B cell (primary cell): ENCODE results near the gene CHCHD1. TPM values are rescaled to one million over a fixed set of nuclear protein-coding genes. Genes with fewer than 3 reads are reported as not detected.

Experiments used
- ATAC-seq: fragments of 200-7000 bp; cut with Tn5 transposase; one replicate; pipeline ENCODE4 v1.10.0; 2021; ENCODE audit warnings: low read depth, mild to moderate bottlenecking, moderate number of reproducible peaks, moderate library complexity
- CTCF ChIA-PET: fragments of 350-600 bp; sonication (Branson Sonifier 250); formaldehyde crosslinking; loops from one replicate; lab custom pipeline; 2021; ENCODE audit warnings: antibody characterized with exemption, inconsistent platforms; lab: Charles Lee
- POLR2A ChIA-PET: fragments of 350-600 bp; sonication (Branson Sonifier 250); formaldehyde crosslinking; loops from one replicate; lab custom pipeline; 2021; ENCODE audit warnings: antibody characterized with exemption; lab: Charles Lee
- DNase-seq: peaks from one replicate; pipeline ENCODE4 v3.0.0; 2013
- H2AFZ ChIP-seq: 2 replicates; pipeline ENCODE4 v1.6.1; 2012; ENCODE audit warnings: mild to moderate bottlenecking, low read depth, low read length; ENCODE audit not compliant: insufficient read depth, poor library complexity, severe bottlenecking
- H3K27ac ChIP-seq, 2 donors: 1 replicate in 1 of 2; 2 replicates in 1 of 2; pipeline ENCODE4 v1.5.1; 2012 to 2013; ENCODE audit warnings: low read length in 2 of 2, mild to moderate bottlenecking in 2 of 2, moderate library complexity in 1 of 2
- H3K27me3 ChIP-seq, 4 experiments: fragments of 200-600 bp in 1 of 4; sonication (generic) in 1 of 4; replicated peaks in 1 of 4; 1 replicate in 2 of 4; 2 replicates in 2 of 4; pipeline versions ENCODE4 v1.6.1 to v1.7.0; 2013 to 2016; ENCODE audit warnings: low read length in 3 of 4, mild to moderate bottlenecking in 2 of 4, mixed read lengths in 1 of 4, moderate library complexity in 1 of 4; ENCODE audit not compliant: insufficient read depth in 4 of 4, control insufficient read depth in 3 of 4; ENCODE audit errors: control extremely low read depth in 1 of 4
- H3K36me3 ChIP-seq, 2 experiments: replicated peaks in 1 of 2; 1 replicate in 1 of 2; 2 replicates in 1 of 2; pipeline versions ENCODE4 v1.6.1 to v1.7.1; 2013; ENCODE audit warnings: low read length in 1 of 2; ENCODE audit not compliant: insufficient read depth in 2 of 2, control insufficient read depth in 1 of 2; ENCODE audit errors: control extremely low read depth in 1 of 2, extremely low read depth in 1 of 2
- H3K4me1 ChIP-seq, 2 donors: fragments of 200-600 bp in 1 of 2; sonication (generic) in 1 of 2; 1 replicate in 1 of 2; 2 replicates in 1 of 2; pipeline versions ENCODE4 v1.5.1 to v1.6.1; 2013 to 2017; ENCODE audit warnings: low read length in 2 of 2; ENCODE audit not compliant: control insufficient read depth in 2 of 2, insufficient read depth in 2 of 2
- H3K4me2 ChIP-seq: replicated peaks from 2 replicates; pipeline ENCODE3; 2012; ENCODE audit warnings: mild to moderate bottlenecking, low read depth, low read length; ENCODE audit not compliant: poor library complexity, severe bottlenecking
- H3K4me3 ChIP-seq, 5 experiments: fragments of 200-600 bp in 1 of 5; sonication (generic) in 1 of 5; 1 replicate in 3 of 5; 2 replicates in 2 of 5; pipeline versions ENCODE4 v1.5.1 to v1.7.0; 2011 to 2016; ENCODE audit warnings: low read length in 4 of 5, mild to moderate bottlenecking in 4 of 5, low read depth in 2 of 5, control low read depth in 1 of 5, moderate library complexity in 1 of 5; ENCODE audit not compliant: insufficient read depth in 1 of 5; ENCODE audit errors: control extremely low read depth in 1 of 5, extremely low read depth in 1 of 5
- H3K79me2 ChIP-seq: fragments of 200-600 bp; sonication (generic); one replicate; pipeline ENCODE4 v1.6.0; 2016; ENCODE audit warnings: low read length; ENCODE audit not compliant: control insufficient read depth, insufficient read depth
- H3K9ac ChIP-seq: fragments of 200-600 bp; sonication (generic); 2 replicates; pipeline ENCODE4 v1.6.1; 2017; ENCODE audit warnings: mild to moderate bottlenecking, low read length, moderate library complexity
- H3K9me3 ChIP-seq, 3 donors: one replicate each; pipeline versions ENCODE4 v1.6.1 to v1.7.1; 2013; ENCODE audit warnings: low read length in 2 of 3; ENCODE audit not compliant: control insufficient read depth in 2 of 3, insufficient read depth in 1 of 3; ENCODE audit errors: control extremely low read depth in 1 of 3
- H4K20me1 ChIP-seq: 2 replicates; pipeline ENCODE4 v1.6.0; 2012; ENCODE audit warnings: mild to moderate bottlenecking, low read length; ENCODE audit not compliant: insufficient read depth, control insufficient read depth, poor library complexity, severe bottlenecking
- H3K27ac Mint-ChIP-seq: one replicate; pipeline ENCODE4 v1.8.0; 2021; ENCODE audit warnings: mixed read lengths
- H3K27me3 Mint-ChIP-seq: one replicate; pipeline ENCODE4 v1.8.0; 2021; ENCODE audit warnings: mixed read lengths
- H3K4me1 Mint-ChIP-seq: one replicate; pipeline ENCODE4 v1.8.0; 2021; ENCODE audit warnings: mixed read lengths
- H3K4me3 Mint-ChIP-seq: one replicate; pipeline ENCODE4 v1.8.0; 2021; ENCODE audit warnings: mixed read lengths
- H3K9me3 Mint-ChIP-seq: one replicate; pipeline ENCODE4 v1.8.0; 2022; ENCODE audit warnings: mixed read lengths; ENCODE audit not compliant: insufficient read depth
- CTCF ChIP-seq: fragments of 200-600 bp; IDR thresholded peaks from one replicate; pipeline ENCODE4 v1.8.0; 2022; ENCODE audit warnings: antibody characterized with exemption, mild to moderate bottlenecking
- EZH2 ChIP-seq: IDR thresholded peaks from 2 replicates; pipeline ENCODE4 v1.6.1; 2012; ENCODE audit warnings: borderline replicate concordance, low read depth, mild to moderate bottlenecking, moderate library complexity, low read length; ENCODE audit not compliant: insufficient read depth, poor library complexity, severe bottlenecking
- WGBS: methylation state at CpG from one replicate; pipeline ENCODE4 v1.1.5; 2013; ENCODE audit warnings: missing lambda C conversion rate; ENCODE audit not compliant: insufficient coverage; 5-methylcytosine and 5-hydroxymethylcytosine counted together
- intact Hi-C: fragments of 100-400 bp; cut with micrococcal nuclease; formaldehyde crosslinking; loops from one replicate; pipeline ENCODE4 v1.10.0; 2022
- polyA plus RNA-seq: library from polyadenylated mRNA; depleted of rRNA; stranded (reverse); fragments of >200 nt; gene quantifications from 2 replicates; pipeline ENCODE4 v1.2.3, GENCODE V29; 2012
- total RNA-seq, 2 donors: library from RNA; stranded (reverse); fragments of 120-200 nt in 1 of 2; gene quantifications; 1 replicate in 1 of 2; 2 replicates in 1 of 2; pipeline versions ENCODE4 v1.2.3 to v1.2.4, GENCODE V29; 2013 to 2022

The CHCHD1 gene
- total and polyA plus RNA-seq, 2 donors (not counting 1 experiment from before 2014, with no cell fraction given), result 11.9 to 14.7 TPM

GRCh38 chr10:73814896-73815718 lies 33.3 kb downstream of the CHCHD1 start:
- Histone ChIP-seq H3K9me3 (no peaks in the 10 kb centered on the region), H3K4me1 (peaks cover 4 to 11% of the 10 kb centered on the region in 2 donors), H3K79me2 (peaks cover 9% of the 10 kb centered on the region), H2AFZ (no peak overlapping the region), H3K36me3 (peaks cover 0 to 27% of the 10 kb centered on the region in 2 experiments), H3K27me3 (no peaks in the 10 kb centered on the region), H3K4me3 (no peak overlapping the region), H3K9ac (no peak overlapping the region), H3K4me2 (no peak overlapping the region), H3K27ac (no peak overlapping the region), H4K20me1 (no peaks in the 10 kb centered on the region)
- WGBS, result 96% methylated on average over 15 of the region's 22 CpGs
- Mint-ChIP-seq H3K27me3 (no peaks in the 10 kb centered on the region), H3K4me3 (no peak overlapping the region), H3K4me1 (peaks cover 6% of the 10 kb centered on the region), H3K27ac (no peak overlapping the region), H3K9me3 (no peaks in the 10 kb centered on the region)
- TF ChIP-seq EZH2, result no peak
- TF ChIP-seq CTCF, result peak; percentile 45
- no peak for DNase-seq
- CTCF ChIA-PET, result interaction anchor here (2.5 kb wide), 1 partner anchor 65 kb away, joined by 6 read pairs; no protein-coding TSS in a partner anchor
- no peak for ATAC-seq
- intact Hi-C loops, result loop anchor here (5.0 kb wide), 1 partner anchor 32 kb away; no protein-coding TSS in a partner anchor
- POLR2A ChIA-PET, result interaction anchor here (0.7 kb wide), 1 partner anchor 1373 kb away, joined by 5 read pairs; no protein-coding TSS in a partner anchor

DNA sequence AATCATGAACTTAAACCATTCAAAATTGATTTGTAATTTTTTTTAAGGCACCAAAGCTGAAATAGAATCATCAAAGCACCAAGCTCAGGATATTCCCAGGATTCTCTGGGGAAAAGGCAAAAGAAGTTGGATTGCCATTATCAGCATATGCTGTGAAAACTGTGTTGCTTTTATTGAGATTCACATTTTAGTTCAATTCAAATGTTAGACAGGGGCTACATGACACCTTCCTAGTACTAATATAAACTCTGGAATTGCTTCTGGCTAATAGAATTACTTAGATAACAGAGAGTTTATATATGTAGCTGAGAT lies 33.8 kb downstream of the CHCHD1 start:
- Histone ChIP-seq H3K36me3 (peaks cover 0 to 27% of the 10 kb centered on the region in 2 experiments), H3K9me3 (no peaks in the 10 kb centered on the region), H3K4me2 (no peak overlapping the region), H2AFZ (no peak overlapping the region), H3K4me1 (peaks cover under 1 to 5% of the 10 kb centered on the region in 2 donors), H4K20me1 (no peaks in the 10 kb centered on the region), H3K27ac (no peak overlapping the region), H3K4me3 (no peak overlapping the region), H3K9ac (no peak overlapping the region), H3K27me3 (no peaks in the 10 kb centered on the region), H3K79me2 (peaks cover 7% of the 10 kb centered on the region)
- Mint-ChIP-seq H3K4me3 (no peak overlapping the region), H3K4me1 (peaks cover 2% of the 10 kb centered on the region), H3K27me3 (no peaks in the 10 kb centered on the region), H3K9me3 (no peaks in the 10 kb centered on the region), H3K27ac (no peak overlapping the region)
- intact Hi-C loops, result no loop called here
- CTCF ChIA-PET, result interaction anchor here (2.5 kb wide), 1 partner anchor 64 kb away, joined by 6 read pairs; no protein-coding TSS in a partner anchor
- no peak for TF ChIP-seq EZH2
- no peak for TF ChIP-seq CTCF
- ATAC-seq, result no peak
- no peak for DNase-seq
- POLR2A ChIA-PET, result no interaction called here
